ENCODE data around the gene ATP5IF1.

ATP5IF1 gene

DNA sequence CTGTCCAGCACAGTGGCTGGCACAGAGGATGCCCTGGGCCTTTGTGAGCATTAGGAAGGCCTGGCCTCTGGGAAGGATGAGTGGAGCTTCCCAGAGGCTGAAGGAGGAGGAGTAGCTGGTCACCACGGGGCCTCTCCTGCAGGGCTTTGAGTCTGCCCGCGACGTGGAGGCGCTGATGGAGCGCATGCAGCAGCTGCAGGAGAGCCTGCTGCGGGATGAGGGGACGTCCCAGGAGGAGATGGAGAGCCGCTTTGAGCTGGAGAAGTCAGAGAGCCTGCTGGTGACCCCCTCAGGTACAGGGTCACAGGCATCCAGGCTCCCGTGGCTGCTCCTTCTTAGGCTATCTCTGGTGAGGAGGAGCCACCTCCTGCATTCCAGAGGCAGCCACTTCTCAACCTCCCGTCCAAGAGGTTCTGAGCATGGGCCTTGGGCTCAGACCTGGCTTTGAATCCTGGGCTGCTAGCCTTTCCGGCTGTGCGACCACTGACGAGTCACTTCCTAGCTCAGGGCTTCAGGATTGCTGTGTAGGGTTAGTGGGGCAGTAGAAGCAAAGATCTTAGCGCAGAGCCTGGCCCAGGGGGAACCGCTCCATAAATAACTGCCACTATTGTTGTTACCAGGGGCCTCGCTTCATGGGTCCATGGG lies 37.4 kb downstream of the ATP5IF1 start:
- no peak overlapping the region for H3K27ac ChIP-seq (ENCODE audit: low read depth, low read length)
- peaks cover 3% of the 10 kb centered on the region for H3K79me1 ChIP-seq (ENCODE audit: low read length)
- no peak overlapping the region for H2AK5ac ChIP-seq (ENCODE audit: low read length)
- H3K4me3 ChIP-seq (ENCODE audit: low read length): no peak overlapping the region
- H3K56ac ChIP-seq (ENCODE audit: low read length): no peak overlapping the region
- H3K27me3 ChIP-seq (ENCODE audit: insufficient read depth, low read length, poor library complexity): no peaks in the 10 kb centered on the region
- DNase-seq: no peak
- no peak overlapping the region for H3K23ac ChIP-seq (ENCODE audit: low read length)
- H3K36me3 ChIP-seq (ENCODE audit: control insufficient read depth, insufficient read depth, low read length): peaks cover 8% of the 10 kb centered on the region
- no peak overlapping the region for H2BK120ac ChIP-seq (ENCODE audit: low read depth, low read length)
- H3K4me1 ChIP-seq (ENCODE audit: control insufficient read depth, low read depth, low read length): no peaks in the 10 kb centered on the region
- no peak overlapping the region for H3K4me2 ChIP-seq (ENCODE audit: low read length)
- H3K9ac ChIP-seq (ENCODE audit: low read length): no peak overlapping the region
- no peak overlapping the region for H2BK5ac ChIP-seq (ENCODE audit: low read length)
- WGBS (ENCODE audit: extremely low coverage, insufficient coverage, low lambda C conversion rate): no CpG with 5 or more reads among the region's 17 CpGs
- H3K79me2 ChIP-seq (ENCODE audit: control insufficient read depth, insufficient read depth, low read length): peaks cover 4% of the 10 kb centered on the region
- no peak overlapping the region for H3K18ac ChIP-seq (ENCODE audit: low read length)
- no peak overlapping the region for H4K5ac ChIP-seq (ENCODE audit: low read length)
- no peak overlapping the region for H2BK15ac ChIP-seq (replicated peaks; ENCODE audit: low read depth)
- no peak overlapping the region for H4K8ac ChIP-seq (ENCODE audit: low read depth, low read length)
- H3K4ac ChIP-seq (ENCODE audit: low read depth, low read length): no peak overlapping the region

DNA sequence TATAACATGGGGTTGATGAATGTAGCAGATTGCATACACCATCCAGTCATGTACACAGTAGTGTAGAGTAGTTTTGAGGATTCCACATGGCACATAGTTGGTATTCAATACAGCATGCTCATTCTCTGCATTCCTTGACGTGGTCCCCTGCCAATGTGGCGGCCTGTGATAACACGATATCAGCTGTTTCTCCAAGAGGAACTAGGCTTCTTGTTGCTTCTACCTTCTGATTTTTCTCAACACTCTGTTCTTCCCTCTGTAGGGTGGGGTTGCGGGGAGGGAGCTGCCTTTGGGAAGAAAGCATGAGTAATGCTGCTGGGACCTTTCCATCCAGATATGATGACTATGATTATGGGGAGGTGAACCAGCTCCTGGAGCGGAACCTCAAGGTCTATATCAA lies 42.8 kb downstream of the ATP5IF1 start:
- H3K36me3 ChIP-seq (ENCODE audit: control insufficient read depth, insufficient read depth, low read length): peaks cover 14% of the 10 kb centered on the region

DNA sequence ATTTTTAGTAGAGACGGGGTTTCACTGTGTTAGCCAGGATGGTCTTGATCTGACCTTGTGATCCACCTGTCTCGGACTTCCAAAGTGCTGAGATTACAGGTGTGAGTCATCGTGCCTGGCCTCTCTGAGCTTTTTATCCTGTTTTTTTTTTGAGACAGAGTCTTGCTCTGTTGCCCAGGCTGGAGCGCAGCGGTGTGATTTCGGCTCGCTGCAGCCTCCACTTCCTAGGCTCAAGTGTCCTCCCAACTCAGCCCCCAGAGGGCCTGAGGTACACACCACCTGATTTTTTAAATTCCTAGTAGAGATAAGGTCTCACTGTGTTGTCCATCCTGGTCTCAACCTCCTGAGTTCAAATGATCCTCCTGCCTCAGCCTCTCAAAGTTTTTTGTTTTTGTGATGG lies 43.8 kb downstream of the ATP5IF1 start:
- Histone ChIP-seq H3K79me1 (ENCODE audit: low read length) (no peaks in the 10 kb centered on the region), H3K23ac (ENCODE audit: low read length) (no peak overlapping the region), H2AK5ac (ENCODE audit: low read length) (no peak overlapping the region), H3K4me3 (ENCODE audit: low read length) (no peak overlapping the region), H3K36me3 (ENCODE audit: control insufficient read depth, insufficient read depth, low read length) (peaks cover 13% of the 10 kb centered on the region), H4K5ac (ENCODE audit: low read length) (no peak overlapping the region), H2BK15ac (replicated peaks; ENCODE audit: low read depth) (no peak overlapping the region), H3K4me1 (ENCODE audit: control insufficient read depth, low read depth, low read length) (no peaks in the 10 kb centered on the region), H3K9ac (ENCODE audit: low read length) (no peak overlapping the region), H3K79me2 (ENCODE audit: control insufficient read depth, insufficient read depth, low read length) (no peaks in the 10 kb centered on the region), H4K8ac (ENCODE audit: low read depth, low read length) (no peak overlapping the region), H3K4me2 (ENCODE audit: low read length) (no peak overlapping the region), H3K27ac (ENCODE audit: low read depth, low read length) (no peak overlapping the region), H3K18ac (ENCODE audit: low read length) (no peak overlapping the region), H3K4ac (ENCODE audit: low read depth, low read length) (no peak overlapping the region), H3K27me3 (ENCODE audit: insufficient read depth, low read length, poor library complexity) (no peaks in the 10 kb centered on the region), H3K56ac (ENCODE audit: low read length) (no peak overlapping the region), H2BK5ac (ENCODE audit: low read length) (no peak overlapping the region), H2BK120ac (ENCODE audit: low read depth, low read length) (no peak overlapping the region)
- no peak for DNase-seq
- WGBS (ENCODE audit: extremely low coverage, insufficient coverage, low lambda C conversion rate): no CpG with 5 or more reads among the region's 7 CpGs

More for the DNA sequence above, 42.8 kb downstream of the ATP5IF1 start:
- DNase-seq: no peak
- Histone ChIP-seq H3K9ac (ENCODE audit: low read length) (no peak overlapping the region), H4K8ac (ENCODE audit: low read depth, low read length) (no peak overlapping the region), H3K79me1 (ENCODE audit: low read length) (no peaks in the 10 kb centered on the region), H2AK5ac (ENCODE audit: low read length) (no peak overlapping the region), H2BK120ac (ENCODE audit: low read depth, low read length) (no peak overlapping the region), H2BK15ac (replicated peaks; ENCODE audit: low read depth) (no peak overlapping the region), H2BK5ac (ENCODE audit: low read length) (no peak overlapping the region), H3K4ac (ENCODE audit: low read depth, low read length) (no peak overlapping the region), H3K56ac (ENCODE audit: low read length) (no peak overlapping the region), H4K5ac (ENCODE audit: low read length) (no peak overlapping the region), H3K23ac (ENCODE audit: low read length) (no peak overlapping the region), H3K27ac (ENCODE audit: low read depth, low read length) (no peak overlapping the region), H3K27me3 (ENCODE audit: insufficient read depth, low read length, poor library complexity) (no peaks in the 10 kb centered on the region), H3K4me1 (ENCODE audit: control insufficient read depth, low read depth, low read length) (no peaks in the 10 kb centered on the region), H3K4me2 (ENCODE audit: low read length) (no peak overlapping the region), H3K4me3 (ENCODE audit: low read length) (no peak overlapping the region), H3K18ac (ENCODE audit: low read length) (no peak overlapping the region), H3K79me2 (ENCODE audit: control insufficient read depth, insufficient read depth, low read length) (no peaks in the 10 kb centered on the region)
- WGBS (ENCODE audit: extremely low coverage, insufficient coverage, low lambda C conversion rate): no CpG with 5 or more reads among the region's 5 CpGs

DNA sequence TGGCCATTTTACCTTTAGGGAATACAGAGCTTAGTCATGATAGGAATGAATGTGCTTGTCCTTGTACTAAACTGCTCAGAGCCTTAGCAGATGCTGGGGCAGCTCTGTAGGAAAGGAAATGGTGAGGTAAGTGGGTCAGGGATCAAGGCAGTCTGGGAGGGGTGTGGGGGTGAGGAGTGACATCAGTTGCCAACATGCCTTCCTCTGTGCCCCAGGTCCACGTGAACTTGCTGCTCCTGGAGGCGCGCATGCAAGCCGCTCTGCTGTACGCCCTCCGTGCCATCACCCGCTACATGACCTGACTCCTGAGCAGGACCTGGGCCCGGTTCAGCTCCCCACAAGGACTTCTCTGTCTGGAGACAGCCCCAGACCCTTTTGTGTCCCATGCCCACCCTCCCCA lies 44.6 kb downstream of the ATP5IF1 start:
- Histone ChIP-seq H3K79me1 (ENCODE audit: low read length) (no peaks in the 10 kb centered on the region), H4K8ac (ENCODE audit: low read depth, low read length) (no peak overlapping the region), H3K4ac (ENCODE audit: low read depth, low read length) (no peak overlapping the region), H2BK5ac (ENCODE audit: low read length) (no peak overlapping the region), H2BK120ac (ENCODE audit: low read depth, low read length) (no peak overlapping the region), H2BK15ac (replicated peaks; ENCODE audit: low read depth) (no peak overlapping the region), H3K23ac (ENCODE audit: low read length) (no peak overlapping the region), H3K36me3 (ENCODE audit: control insufficient read depth, insufficient read depth, low read length) (peaks cover 12% of the 10 kb centered on the region), H3K4me2 (ENCODE audit: low read length) (no peak overlapping the region), H4K5ac (ENCODE audit: low read length) (no peak overlapping the region), H3K27me3 (ENCODE audit: insufficient read depth, low read length, poor library complexity) (no peaks in the 10 kb centered on the region), H3K79me2 (ENCODE audit: control insufficient read depth, insufficient read depth, low read length) (no peaks in the 10 kb centered on the region), H2AK5ac (ENCODE audit: low read length) (no peak overlapping the region), H3K4me1 (ENCODE audit: control insufficient read depth, low read depth, low read length) (no peaks in the 10 kb centered on the region), H3K4me3 (ENCODE audit: low read length) (no peak overlapping the region), H3K27ac (ENCODE audit: low read depth, low read length) (no peak overlapping the region), H3K9ac (ENCODE audit: low read length) (no peak overlapping the region), H3K18ac (ENCODE audit: low read length) (no peak overlapping the region), H3K56ac (ENCODE audit: low read length) (no peak overlapping the region)
- no peak for DNase-seq
- WGBS (ENCODE audit: extremely low coverage, insufficient coverage, low lambda C conversion rate): no CpG with 5 or more reads among the region's 8 CpGs

DNA sequence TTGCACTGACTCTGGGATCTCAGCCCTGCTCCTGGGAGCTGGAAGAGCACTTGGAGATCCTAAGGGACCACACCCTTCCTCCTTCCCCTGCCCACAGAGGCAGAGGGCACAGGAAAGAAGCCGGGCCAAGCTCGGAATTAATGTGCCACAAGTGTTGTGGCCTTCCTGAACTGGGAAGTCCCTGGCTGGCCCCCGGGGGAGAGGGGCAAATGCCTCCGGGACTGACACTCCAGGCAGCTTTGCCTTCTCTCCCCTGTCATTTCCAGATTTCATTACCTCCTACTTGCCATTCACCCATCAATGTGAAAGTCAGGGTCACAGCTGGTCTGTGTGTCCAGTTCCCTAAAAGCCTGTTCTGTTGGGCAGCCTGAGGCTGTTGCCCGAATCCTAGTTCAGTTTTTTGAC lies 45.1 kb downstream of the ATP5IF1 start:
- no peak overlapping the region for H3K56ac ChIP-seq (ENCODE audit: low read length)
- no peak for DNase-seq

More for the DNA sequence above, 45.1 kb downstream of the ATP5IF1 start:
- Histone ChIP-seq H3K27me3 (ENCODE audit: insufficient read depth, low read length, poor library complexity) (no peaks in the 10 kb centered on the region), H3K4me1 (ENCODE audit: control insufficient read depth, low read depth, low read length) (no peaks in the 10 kb centered on the region), H4K8ac (ENCODE audit: low read depth, low read length) (no peak overlapping the region), H3K79me2 (ENCODE audit: control insufficient read depth, insufficient read depth, low read length) (no peaks in the 10 kb centered on the region), H3K4ac (ENCODE audit: low read depth, low read length) (no peak overlapping the region), H3K18ac (ENCODE audit: low read length) (no peak overlapping the region), H2BK15ac (replicated peaks; ENCODE audit: low read depth) (no peak overlapping the region), H3K27ac (ENCODE audit: low read depth, low read length) (no peak overlapping the region), H3K36me3 (ENCODE audit: control insufficient read depth, insufficient read depth, low read length) (peaks cover 12% of the 10 kb centered on the region), H3K23ac (ENCODE audit: low read length) (no peak overlapping the region), H4K5ac (ENCODE audit: low read length) (no peak overlapping the region), H2BK120ac (ENCODE audit: low read depth, low read length) (no peak overlapping the region), H3K4me2 (ENCODE audit: low read length) (no peak overlapping the region), H2AK5ac (ENCODE audit: low read length) (no peak overlapping the region), H3K9ac (ENCODE audit: low read length) (no peak overlapping the region), H2BK5ac (ENCODE audit: low read length) (no peak overlapping the region), H3K4me3 (ENCODE audit: low read length) (no peak overlapping the region), H3K79me1 (ENCODE audit: low read length) (no peaks in the 10 kb centered on the region)
- no CpG with 5 or more reads among the region's 5 CpGs for WGBS (ENCODE audit: extremely low coverage, insufficient coverage, low lambda C conversion rate)

Measured in mesendoderm (in vitro differentiated cells).